Endothelial cell of umbilical vein (primary cell): Measurements from ENCODE around the gene ZP2.

Source experiments
- CTCF ChIP-seq, 2 donors: IDR thresholded peaks; 1 replicate in 1 of 2; 2 replicates in 1 of 2; pipeline ENCODE4 v1.5.1; 2011; ENCODE audit warnings: low read length in 2 of 2, mild to moderate bottlenecking in 2 of 2, moderate library complexity in 2 of 2, control low read depth in 1 of 2, inconsistent platforms in 1 of 2, low read depth in 1 of 2; ENCODE audit not compliant: insufficient read depth in 1 of 2; ENCODE audit errors: extremely low read depth in 1 of 2
- EZH2 ChIP-seq: IDR thresholded peaks from 2 replicates; pipeline ENCODE4 v1.6.1; 2012; ENCODE audit warnings: borderline replicate concordance, low read depth, mild to moderate bottlenecking, moderate library complexity, low read length, inconsistent platforms; ENCODE audit not compliant: severe bottlenecking
- FOS ChIP-seq: IDR thresholded peaks from 2 replicates; pipeline ENCODE4 v1.6.1; 2011; ENCODE audit warnings: mild to moderate bottlenecking, low read length, moderate library complexity, borderline replicate concordance; ENCODE audit not compliant: insufficient read depth
- MAX ChIP-seq: IDR thresholded peaks from 2 replicates; pipeline ENCODE4 v1.6.1; 2011; ENCODE audit not compliant: insufficient read depth, insufficient read length
- MYC ChIP-seq: IDR thresholded peaks from one replicate; pipeline ENCODE4 v1.6.1; 2011; ENCODE audit warnings: mild to moderate bottlenecking, low read depth, low read length
- POLR2A ChIP-seq: IDR thresholded peaks from 2 replicates; pipeline ENCODE4 v1.6.1; 2012; ENCODE audit warnings: low read depth, mild to moderate bottlenecking, control low read depth, low read length
- POLR2AphosphoS5 ChIP-seq: IDR thresholded peaks from 2 replicates; pipeline ENCODE4 v1.6.1; 2012; ENCODE audit warnings: low read depth, mild to moderate bottlenecking, control low read depth, low read length, moderate library complexity; ENCODE audit not compliant: insufficient read depth

GRCh38 chr16:21192991-21193390 is 18.4 kb downstream of the ZP2 start:
- TF ChIP-seq POLR2A, result no peak
- no peak for TF ChIP-seq POLR2AphosphoS5
- no peak for TF ChIP-seq CTCF (IDR thresholded peaks at IDR 0.05; ENCODE audit: extremely low read depth in 1 of 2, insufficient read depth in 1 of 2, low read depth in 1 of 2, low read length in 2 of 2)
- no peak for TF ChIP-seq EZH2
- no peak for TF ChIP-seq MAX
- no peak for TF ChIP-seq MYC
- no peak for TF ChIP-seq FOS
